Measurements from ENCODE around the gene FTO. TPM values are rescaled to one million over a fixed set of nuclear protein-coding genes. Genes with fewer than 3 reads are reported as not detected.
A peak's percentile ranks its signal among the peaks of the same experiment; 100 is the strongest.

Gene FTO
- total and polyA plus RNA-seq, 2 of the 13 experiments (the other 11 are each of a cell fraction or from before 2014, with no cell fraction given), result 41.6 to 55.8 TPM

DNA sequence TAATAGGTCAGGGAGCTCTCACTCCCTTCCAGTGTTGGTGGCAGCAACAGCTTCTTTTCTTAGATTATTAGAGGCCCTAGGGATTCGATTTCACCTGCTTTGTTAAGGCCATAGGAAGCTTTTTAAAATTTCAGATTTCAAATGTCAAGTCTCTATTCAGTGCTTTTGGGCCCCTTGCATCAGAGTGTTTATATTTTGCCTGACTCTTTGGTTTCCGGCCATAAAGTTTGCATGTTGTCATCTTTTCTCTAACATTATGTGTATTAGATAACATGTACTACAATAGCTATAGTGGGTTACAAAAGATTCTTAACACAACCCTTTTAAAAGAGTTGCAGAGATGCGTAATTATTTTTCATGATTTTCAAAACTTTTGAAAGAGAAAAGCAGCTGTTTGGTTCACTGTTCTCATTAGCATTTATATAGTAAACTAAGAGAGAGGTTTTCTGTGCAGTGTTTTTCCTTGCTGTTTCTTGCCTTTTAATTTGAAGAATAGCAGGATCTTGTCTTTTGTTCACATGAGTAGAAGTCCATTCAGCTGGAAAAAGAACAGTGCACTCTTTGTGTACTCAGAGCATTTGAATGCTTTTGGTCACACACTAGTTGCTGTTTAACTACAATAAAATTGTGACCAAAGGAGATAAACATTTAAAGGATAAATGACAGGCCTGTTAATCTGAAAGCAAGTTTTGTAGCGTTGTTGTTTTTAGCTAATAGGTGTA lies 52.5 kb downstream of the FTO start (continued):
- TF ChIP-seq, protein P1, sequence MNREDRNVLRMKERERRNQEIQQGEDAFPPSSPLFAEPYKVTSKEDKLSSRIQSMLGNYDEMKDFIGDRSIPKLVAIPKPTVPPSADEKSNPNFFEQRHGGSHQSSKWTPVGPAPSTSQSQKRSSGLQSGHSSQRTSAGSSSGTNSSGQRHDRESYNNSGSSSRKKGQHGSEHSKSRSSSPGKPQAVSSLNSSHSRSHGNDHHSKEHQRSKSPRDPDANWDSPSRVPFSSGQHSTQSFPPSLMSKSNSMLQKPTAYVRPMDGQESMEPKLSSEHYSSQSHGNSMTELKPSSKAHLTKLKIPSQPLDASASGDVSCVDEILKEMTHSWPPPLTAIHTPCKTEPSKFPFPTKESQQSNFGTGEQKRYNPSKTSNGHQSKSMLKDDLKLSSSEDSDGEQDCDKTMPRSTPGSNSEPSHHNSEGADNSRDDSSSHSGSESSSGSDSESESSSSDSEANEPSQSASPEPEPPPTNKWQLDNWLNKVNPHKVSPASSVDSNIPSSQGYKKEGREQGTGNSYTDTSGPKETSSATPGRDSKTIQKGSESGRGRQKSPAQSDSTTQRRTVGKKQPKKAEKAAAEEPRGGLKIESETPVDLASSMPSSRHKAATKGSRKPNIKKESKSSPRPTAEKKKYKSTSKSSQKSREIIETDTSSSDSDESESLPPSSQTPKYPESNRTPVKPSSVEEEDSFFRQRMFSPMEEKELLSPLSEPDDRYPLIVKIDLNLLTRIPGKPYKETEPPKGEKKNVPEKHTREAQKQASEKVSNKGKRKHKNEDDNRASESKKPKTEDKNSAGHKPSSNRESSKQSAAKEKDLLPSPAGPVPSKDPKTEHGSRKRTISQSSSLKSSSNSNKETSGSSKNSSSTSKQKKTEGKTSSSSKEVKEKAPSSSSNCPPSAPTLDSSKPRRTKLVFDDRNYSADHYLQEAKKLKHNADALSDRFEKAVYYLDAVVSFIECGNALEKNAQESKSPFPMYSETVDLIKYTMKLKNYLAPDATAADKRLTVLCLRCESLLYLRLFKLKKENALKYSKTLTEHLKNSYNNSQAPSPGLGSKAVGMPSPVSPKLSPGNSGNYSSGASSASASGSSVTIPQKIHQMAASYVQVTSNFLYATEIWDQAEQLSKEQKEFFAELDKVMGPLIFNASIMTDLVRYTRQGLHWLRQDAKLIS (CRISPR knock-in tag; IDR thresholded peaks at IDR 0.05), result no peak
- no peak for TF ChIP-seq RORA (CRISPR knock-in tag; IDR thresholded peaks at IDR 0.05)
- TF ChIP-seq, protein P2, sequence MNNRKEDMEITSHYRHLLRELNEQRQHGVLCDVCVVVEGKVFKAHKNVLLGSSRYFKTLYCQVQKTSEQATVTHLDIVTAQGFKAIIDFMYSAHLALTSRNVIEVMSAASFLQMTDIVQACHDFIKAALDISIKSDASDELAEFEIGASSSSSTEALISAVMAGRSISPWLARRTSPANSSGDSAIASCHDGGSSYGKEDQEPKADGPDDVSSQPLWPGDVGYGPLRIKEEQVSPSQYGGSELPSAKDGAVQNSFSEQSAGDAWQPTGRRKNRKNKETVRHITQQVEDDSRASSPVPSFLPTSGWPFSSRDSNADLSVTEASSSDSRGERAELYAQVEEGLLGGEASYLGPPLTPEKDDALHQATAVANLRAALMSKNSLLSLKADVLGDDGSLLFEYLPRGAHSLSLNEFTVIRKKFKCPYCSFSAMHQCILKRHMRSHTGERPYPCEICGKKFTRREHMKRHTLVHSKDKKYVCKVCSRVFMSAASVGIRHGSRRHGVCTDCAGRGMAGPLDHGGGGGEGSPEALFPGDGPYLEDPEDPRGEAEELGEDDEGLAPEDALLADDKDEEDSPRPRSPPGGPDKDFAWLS (CRISPR knock-in tag; IDR thresholded peaks at IDR 0.05; ENCODE audit: borderline replicate concordance), result no peak
- TF ChIP-seq, protein P3, sequence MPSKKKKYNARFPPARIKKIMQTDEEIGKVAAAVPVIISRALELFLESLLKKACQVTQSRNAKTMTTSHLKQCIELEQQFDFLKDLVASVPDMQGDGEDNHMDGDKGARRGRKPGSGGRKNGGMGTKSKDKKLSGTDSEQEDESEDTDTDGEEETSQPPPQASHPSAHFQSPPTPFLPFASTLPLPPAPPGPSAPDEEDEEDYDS (CRISPR knock-in tag; IDR thresholded peaks at IDR 0.05), result no peak
- TF ChIP-seq ZNF713 (CRISPR knock-in tag; IDR thresholded peaks at IDR 0.05), result no peak
- TF ChIP-seq, protein P4, sequence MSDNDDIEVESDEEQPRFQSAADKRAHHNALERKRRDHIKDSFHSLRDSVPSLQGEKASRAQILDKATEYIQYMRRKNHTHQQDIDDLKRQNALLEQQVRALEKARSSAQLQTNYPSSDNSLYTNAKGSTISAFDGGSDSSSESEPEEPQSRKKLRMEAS (IDR thresholded peaks at IDR 0.05), result no peak
- TF ChIP-seq HNF4A (CRISPR knock-in tag; IDR thresholded peaks at IDR 0.05), result 0 out of 2 replicates have a peak, but pooled peaks have one; percentile 13
- no peak for TF ChIP-seq FOXP1 (IDR thresholded peaks at IDR 0.05)
- peak; percentile 68 for TF ChIP-seq FOXP1 (CRISPR knock-in tag; IDR thresholded peaks at IDR 0.05)
- TF ChIP-seq ZNF432 (CRISPR knock-in tag; IDR thresholded peaks at IDR 0.05; ENCODE audit: borderline replicate concordance), result no peak
- TF ChIP-seq ZFP36L2 (CRISPR knock-in tag; IDR thresholded peaks at IDR 0.05), result no peak
- no peak for TF ChIP-seq ZNF235 (CRISPR knock-in tag; IDR thresholded peaks at IDR 0.05; ENCODE audit: borderline replicate concordance)
- no peak for TF ChIP-seq ZNF12 (CRISPR knock-in tag; IDR thresholded peaks at IDR 0.05)
- TF ChIP-seq RBM22 (optimal IDR thresholded peaks at IDR 0.05; ENCODE audit: low read length), result no peak
- peak; percentile 32 for TF ChIP-seq GATAD2A (CRISPR knock-in tag; IDR thresholded peaks at IDR 0.05)
